GM19043 (cell line): ENCODE measurements around the gene NR1H4.
"Not testable (repeated sequence)": the region's sequence is repeated elsewhere in the genome, so short reads cannot be mapped to it uniquely, and the experiment has no call there.

ENCODE experiments used
- ATAC-seq: cut with Tn5 transposase; IDR thresholded peaks from one replicate; pipeline ENCODE4 v1.9.1; 2021; ENCODE audit warnings: low read depth; ENCODE audit not compliant: unreplicated experiment

Gene NR1H4

DNA sequence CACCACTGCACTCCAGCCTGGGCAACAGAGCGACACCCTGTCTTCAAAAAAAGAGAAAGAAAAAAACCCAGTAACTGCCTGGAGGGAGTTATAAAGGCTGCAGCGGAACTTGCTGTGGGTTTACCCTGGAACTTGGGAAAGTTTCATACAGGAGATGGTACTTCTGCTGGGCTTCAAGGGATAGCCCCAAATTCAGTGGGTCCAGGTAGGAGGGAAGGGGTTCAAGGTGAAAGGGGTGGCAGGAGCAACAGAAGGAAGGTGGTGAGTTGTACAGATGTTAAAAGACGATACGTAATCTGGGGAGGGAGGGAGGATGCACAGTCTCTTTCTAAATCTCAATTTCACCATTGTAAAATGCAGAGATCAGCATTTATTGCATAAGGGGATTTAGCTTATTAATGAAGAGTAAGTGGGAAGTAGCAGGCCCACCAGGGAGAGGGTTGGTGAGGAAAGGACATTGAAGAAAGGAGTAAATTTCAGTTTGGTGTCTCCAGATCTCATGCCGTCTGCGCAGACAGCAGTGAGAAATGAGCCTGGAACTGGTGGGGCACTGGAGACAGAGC is 91.3 kb downstream of the NR1H4 start:
- ATAC-seq, result no peak

DNA sequence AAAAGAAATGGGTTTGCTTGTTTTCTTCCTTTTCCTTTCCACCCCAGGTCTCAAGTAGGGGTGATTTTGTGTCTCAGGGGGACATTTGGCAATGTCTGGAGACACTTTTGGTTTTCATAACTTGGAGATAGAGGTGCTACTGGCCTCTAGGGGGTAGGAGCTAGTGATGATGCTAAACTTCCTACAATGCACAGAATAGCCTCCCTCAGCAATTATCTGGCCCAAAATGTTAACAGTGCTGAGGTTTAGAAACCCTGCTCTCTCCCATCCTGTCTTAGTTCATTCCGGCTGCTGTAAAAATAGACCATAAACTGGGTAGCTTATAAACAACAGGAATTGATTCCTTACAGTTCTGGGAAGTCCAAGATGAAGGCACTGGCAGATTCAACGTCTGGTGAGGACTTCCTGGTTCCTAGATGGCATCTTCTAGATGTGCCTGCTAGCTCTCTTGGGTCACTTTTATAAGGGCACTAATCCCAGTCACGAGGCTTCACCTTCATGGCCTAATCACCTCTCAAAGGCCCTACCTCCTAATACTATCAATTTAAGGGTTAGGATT is 92.4 kb downstream of the NR1H4 start:
- ATAC-seq, result no peak

DNA sequence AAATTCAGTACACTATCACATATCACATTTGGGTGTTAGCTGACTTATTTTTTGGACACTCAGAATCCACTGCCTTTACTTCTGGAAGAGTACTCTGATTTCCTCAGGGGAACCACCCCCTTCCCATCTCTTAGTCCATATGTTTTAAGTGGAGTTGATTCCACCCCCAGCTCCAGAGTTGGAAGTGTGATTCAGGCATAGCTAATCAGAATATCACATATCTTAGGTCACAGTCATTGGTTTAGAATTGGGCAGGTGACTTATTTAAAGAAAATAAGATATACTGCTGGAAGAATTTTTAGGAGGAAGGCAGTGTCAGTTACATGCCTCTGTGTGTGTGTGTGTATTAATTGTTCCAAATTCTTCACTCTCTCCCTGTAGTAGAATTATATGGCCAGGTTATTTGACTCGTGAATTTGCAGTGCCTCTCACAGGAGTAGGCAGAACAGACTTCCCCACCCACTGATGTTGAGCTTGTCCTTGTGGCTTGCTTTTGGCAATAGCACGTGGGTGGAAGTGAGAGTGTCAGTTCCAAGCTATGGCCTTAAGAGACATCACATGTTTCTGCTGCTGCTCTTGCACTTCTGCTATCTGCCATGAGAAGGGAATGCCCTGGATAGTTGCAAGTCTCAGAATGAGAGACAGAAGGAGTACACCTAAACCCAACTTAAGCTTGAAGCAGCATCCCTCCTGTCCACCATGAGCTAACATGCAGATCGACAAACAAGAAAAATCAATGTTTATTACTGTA is 93.4 kb downstream of the NR1H4 start:
- ATAC-seq, result peak; percentile 95

DNA sequence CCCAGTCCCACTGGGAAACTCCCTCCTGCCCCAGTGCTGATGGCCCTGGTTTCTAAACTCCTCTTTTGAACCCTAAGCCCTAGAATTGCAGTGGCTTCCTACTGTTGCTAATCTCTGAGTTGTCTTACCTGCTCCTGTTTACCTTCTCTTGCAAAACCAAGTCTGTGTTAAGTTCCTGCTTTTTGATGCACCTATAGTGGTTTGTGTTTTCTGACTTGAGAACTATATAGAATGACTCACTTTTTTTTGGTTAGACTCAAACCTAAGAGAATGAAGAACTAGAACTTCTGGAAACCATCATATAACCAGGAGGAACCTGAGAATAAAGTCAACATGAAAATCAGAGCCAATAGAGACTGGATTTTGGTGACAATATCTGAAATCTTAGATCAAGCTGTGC is 94.3 kb downstream of the NR1H4 start:
- peak; percentile 18 for ATAC-seq

DNA sequence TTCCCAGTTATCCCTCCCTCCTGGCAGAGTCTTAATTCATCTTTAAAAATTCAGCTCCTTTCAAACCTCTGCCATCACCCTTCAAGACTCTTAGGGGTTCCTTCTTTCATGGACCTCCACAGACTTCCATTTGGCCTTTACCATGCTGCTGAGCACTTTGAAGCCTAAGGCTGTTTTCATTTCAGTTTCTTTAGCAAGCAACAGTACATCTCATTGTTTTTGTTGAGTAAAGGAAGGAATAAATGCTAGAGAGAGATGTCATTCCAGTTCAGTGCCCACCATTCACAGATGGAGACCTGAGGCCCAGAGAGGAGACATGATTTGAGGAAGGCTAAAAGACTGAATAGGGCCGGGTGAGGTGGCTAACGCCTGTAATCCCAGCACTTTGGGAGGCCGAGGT is 98.5 kb downstream of the NR1H4 start:
- no peak for ATAC-seq

DNA sequence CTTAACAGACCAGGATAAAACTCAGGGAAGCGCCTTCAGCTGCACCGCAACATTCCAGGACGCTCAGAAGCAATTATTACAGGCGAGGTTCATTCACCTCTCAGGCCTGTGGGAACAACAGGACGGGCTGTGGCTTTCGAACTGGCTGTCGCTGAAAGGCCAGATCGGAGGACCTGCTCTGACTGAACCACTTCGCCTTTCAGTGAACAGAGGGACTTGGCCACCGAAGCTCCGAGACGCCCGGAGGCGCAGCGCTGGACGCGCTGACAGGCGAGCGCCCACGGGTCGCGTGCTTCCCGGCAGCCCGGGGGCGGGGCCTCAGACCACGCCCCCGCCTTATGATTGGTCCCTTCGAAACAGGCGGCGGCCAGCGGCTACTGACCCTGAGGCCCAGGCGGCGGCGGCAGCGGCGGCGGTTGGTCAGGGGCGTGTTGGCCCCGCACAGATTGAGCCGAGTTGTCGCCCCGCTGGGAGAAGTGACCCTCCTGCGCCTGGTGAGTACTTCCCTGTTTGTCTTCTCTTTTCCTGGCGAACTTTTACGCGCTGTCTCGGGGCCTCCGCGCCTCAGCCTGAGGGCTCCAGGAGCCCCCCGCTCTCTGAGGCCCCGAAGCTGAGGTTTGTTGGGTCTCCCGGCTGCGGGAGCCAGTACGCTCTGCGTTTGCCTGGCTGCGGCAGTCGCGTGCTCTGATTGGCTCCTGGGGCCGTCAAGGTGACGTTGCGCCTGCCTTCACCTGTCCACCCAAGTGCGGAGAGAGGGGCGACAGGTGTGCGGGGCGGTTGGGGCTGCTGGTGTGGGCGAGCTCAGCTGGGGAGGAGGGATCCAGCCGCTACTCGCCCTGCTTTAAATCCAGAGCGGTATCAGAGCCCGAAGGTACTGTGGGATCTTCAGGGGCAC is 99.9 kb downstream of the NR1H4 start, which contains the start of gene GAS2L3:
Gene GAS2L3, plus strand, starts transcription at position 393 of the 895 bp plus-strand sequence. CDS start 21,221 bp downstream, outside the sequence.
- ATAC-seq, result peak; percentile 93

DNA sequence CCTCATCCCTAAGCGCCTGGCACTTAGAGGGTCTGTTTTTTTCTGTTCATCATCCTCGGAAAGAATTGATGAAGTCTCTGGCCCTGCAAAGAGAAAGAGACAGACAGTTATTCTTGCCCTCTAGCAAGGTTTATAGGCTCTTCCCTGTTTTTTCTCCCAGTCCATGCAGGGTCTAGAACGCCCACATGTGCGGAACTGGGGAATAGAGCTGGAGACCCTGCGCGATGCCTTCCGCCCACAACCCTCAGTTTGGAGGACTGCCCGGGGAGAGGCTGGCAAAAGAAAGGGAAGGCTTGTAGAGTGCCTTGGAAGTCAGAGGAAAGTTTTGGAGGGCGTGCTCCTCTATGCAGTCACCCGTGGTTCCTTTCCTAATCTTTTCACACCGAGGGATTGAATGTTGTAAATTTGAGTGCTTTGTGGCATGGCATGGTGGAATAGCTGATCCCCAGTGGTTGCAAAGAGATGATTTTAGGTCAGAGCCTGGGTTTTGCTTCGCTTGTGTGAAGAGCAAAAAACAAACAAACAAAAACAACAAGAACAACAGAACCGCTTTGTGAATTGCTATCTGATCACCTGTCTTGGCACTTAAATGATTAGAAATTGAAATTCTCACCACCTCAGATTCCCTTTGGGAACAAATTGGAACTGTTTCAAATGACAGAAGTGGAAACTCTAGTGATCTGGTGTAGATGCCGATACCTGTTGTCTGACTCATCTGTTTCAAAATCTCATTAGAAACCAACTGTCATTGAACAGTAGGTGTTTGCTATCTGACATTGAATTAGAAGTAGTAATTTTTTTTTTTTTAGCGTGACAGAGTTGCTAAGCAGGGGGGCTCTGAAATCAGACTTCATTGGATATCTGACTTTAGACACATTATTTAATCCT is 100.8 kb downstream of the NR1H4 start:
- ATAC-seq, result no peak

DNA sequence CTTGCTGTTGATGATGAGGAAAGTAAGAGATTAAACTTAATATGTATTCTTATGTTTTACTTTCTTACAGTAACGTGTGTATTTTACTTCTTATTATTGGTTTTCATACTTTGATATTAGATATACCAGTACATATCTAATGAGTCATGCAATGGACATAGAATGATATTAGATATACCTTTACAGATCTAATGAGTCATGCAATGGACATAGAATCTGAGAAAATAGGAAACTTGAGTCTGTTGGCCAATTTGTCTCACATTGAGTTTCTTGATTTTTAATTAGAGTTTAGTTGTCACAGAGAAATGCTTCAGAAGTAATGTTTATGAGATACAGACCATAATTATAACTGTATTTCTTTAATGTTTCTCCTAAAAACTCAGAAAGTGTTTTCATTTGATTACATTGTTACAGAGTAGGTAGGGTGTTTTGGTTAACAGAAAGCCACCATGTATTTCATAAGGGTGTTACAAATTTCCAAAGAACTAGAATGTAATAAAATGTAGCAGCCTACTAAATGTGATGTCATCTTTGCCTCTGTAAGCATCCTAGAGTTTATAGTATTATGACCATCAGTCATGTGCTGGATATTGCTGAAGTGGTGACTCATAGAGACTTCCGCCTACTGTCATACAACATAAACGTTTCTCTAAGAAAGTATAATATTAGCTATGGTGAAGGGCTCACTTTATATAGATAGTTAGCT is 102.8 kb downstream of the NR1H4 start:
- no peak for ATAC-seq

DNA sequence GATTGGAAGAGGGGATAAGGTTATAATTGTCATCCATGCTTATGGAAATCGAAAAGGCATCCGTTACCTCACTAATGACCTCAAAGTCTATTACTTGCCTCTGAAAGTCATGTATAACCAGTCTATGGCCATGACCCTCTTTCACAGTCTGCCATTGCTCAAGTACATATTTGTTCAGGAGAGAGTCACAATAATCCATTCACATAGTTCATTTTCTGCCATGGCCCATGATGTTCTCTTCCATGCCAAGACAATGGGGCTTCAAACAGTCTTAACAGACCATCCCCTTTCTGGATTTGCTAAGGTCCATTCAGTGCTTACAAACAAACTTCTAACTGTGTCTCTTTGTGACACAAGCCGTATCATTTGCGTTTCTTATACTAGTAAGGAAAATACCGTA is 105.3 kb downstream of the NR1H4 start:
- no peak for ATAC-seq

DNA sequence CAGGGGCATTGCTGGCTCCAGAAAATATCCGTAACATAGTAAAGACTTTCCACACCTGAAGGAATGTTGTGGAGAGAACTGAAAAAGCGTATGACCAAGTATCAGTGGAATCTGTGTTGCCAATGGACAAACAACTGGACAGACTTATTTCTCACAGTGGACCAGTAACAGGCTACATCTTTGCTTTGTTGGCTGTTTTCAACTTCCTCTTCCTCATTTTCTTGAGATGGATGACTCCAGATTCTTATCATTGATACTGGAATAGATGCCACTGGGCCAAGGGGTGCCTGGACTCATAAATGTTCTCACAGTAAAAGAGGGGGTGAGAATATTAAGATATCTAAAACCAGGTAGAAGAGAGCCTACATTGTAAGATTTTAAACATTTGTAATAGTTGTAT is 106.2 kb downstream of the NR1H4 start:
- ATAC-seq, result no peak

DNA sequence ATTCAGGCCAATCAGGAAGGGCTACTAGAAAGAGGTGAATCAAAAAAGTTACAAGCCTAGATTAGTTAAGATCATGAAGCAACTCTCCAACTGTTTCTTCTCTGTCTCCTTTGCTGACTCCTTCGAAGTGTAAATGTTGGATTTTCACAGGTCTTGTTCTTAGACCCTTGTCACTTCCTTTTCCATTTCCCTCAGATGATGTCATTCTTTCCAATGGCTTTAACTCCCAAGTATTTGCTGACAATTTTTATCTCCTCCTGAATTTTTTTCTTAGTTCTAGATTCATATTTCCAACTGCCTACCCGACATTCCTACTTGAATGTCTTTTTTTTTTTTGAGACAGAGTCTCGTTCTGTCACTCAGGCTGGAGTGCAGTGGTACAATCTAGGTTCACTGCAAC is 110.6 kb downstream of the NR1H4 start:
- no peak for ATAC-seq

DNA sequence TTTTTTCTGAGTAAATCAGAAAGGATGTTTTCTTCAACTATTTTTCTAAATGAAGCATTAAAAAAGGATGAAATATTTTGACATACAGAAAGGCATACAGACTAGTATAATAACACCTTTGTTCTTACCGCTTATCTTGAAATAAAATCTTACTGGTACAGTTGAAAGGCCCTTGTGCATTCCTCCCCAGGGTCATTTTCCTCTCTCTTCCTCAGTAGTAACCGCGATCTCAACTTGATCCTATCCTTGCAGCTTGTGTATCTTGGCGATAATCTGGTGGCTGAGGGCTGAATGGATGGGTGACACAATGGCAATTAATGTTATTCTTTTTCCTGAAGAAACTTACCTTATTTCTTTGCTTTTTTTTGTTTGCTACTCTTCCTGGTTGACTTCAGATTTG is 118.3 kb downstream of the NR1H4 start:
- no peak for ATAC-seq

DNA sequence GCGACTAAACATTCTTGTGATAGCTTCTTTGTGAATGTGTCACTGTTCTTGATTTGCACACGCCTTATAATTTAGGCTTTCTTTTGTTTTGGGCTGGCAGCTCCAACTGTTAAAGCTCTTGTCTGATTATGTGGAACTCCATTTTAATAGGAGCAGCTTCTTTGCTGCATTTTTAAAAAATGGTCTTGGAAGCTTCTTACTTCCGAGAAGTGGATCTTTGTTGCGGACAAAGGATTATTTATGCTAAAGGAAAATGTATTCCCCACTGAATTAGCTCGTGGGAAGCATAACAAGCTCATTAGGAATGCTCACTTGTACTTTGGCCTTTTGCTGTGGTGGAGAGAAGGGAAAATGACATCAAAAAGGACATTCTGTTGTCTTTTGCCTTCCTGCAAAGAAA is 119.8 kb downstream of the NR1H4 start:
- ATAC-seq, result no peak

DNA sequence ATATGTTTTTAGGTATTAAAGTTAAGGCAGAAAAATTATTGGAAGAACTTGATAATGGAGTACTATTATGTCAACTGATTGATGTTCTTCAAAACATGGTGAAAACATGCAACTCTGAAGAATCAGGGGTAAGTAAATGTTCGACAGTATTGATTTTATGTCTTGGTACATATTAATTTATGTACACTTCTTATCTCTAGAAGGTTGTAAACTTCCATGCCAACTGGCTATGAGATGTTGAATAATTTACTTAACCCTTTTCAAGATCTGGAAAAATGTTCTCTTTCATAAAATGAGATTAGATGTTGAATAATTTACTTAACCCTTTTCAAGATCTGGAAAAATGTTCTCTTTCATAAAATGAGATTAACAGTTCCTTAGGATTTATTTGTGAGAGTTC is 128.0 kb downstream of the NR1H4 start:
- ATAC-seq, result no peak

DNA sequence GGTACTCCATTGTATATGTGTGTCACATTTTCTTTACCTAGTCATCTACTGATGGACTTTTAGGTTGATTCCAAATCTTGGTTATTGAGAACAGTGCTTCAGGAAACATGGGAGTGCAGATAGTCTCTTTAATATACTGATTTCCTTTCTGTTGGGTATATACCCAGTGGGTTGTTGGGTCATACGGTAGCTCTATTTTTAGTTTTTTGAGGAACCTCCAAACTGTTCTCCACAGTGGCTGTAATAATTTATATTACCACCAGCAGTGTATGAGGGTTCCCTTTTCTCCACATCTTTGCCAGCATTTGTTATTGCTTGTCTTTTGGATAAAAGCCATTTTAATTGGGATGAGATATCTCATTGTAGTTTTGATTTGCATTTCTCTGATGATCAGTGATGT is 129.3 kb downstream of the NR1H4 start:
- not testable (repeated sequence) for ATAC-seq

DNA sequence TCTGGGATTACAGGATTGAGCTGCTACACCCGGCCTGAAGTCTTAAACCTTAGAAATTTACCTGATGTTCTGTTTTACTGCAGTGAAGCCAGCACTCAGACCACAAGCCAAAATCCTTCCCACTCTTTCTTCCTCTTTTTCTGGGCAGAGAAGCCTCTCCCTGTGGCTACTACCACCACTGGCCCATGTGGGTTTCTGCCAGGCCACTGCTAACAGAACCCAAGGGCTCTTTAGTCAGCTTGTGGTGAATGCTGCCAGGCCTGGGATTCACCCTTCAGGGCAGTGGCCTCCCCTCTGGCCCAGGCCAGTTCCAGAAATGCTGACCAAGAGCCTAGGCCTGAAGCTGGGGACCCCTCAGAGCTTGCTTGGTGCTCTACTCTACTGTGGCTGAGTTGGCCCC is 135.1 kb downstream of the NR1H4 start:
- no peak for ATAC-seq

DNA sequence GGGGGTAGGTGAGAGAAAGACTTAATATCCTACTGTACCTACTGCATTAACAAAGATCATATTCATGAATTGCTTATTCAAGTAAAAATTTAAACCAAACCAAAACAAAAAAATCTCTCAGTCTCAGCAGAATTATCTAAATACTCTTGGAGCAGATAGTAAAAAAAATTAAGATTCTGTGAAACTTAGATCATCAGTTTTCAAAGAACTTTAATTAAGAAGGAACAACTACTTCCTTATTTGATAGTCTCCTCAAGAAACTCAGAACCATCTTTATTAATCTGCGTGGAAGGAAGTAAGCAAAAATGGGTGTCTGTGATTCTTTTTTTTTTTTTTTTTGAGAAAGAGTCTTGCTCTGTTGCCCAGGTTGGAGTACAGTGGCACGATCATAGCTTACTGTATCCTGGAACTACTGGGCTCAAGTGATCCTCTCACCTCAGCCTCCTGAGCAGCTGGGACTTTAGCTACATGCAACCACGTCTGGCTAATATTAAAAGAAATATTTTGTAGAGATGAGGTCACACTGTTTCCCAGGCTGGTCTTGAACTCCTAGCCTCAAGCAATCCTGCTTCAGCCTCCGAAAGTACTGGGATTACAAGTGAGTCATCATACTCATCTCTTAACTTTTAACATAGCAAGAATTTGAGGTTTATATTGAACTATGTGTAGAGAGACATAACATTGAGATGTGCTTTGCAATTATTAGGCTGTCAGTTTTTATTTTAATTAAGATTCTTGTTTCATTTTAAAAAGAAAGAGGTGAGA is 137.2 kb downstream of the NR1H4 start:
- ATAC-seq, result no peak

DNA sequence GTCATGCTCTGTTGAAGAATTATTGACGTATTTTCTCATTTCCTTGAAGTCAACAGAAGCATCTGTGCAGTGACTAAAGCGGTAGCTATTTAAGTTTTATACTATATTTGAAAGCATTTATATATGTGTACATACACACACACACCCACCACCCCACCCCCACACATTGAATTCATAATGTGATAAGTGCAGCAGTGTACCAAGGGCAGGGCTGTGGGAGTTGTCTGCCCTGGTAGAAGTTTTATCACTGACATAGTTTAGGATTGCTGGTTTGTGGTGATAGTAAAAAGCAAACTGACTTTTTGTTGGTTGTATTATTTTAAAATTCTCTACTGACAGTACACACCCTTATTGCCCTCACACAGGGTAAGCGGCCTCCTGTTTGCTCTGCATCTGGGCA is 138.9 kb downstream of the NR1H4 start:
- no peak for ATAC-seq
